HUES48 (cell line): ENCODE results near the gene C2CD3.

Experiments
- H3K27ac ChIP-seq: one replicate; pipeline ENCODE4 v1.7.0; 2013; ENCODE audit warnings: low read depth, low read length, inconsistent platforms
- H3K27me3 ChIP-seq: 2 replicates; pipeline ENCODE4 v1.6.1; 2013; ENCODE audit warnings: mild to moderate bottlenecking, low read length; ENCODE audit not compliant: control insufficient read depth, insufficient read depth
- H3K36me3 ChIP-seq: 2 replicates; pipeline ENCODE4 v1.6.1; 2013; ENCODE audit warnings: low read length; ENCODE audit not compliant: control insufficient read depth, insufficient read depth
- H3K4me1 ChIP-seq: 2 replicates; pipeline ENCODE4 v1.6.1; 2013; ENCODE audit warnings: mild to moderate bottlenecking, low read length; ENCODE audit not compliant: control insufficient read depth, insufficient read depth
- H3K4me3 ChIP-seq: 2 replicates; pipeline ENCODE4 v1.5.1; 2013; ENCODE audit warnings: mild to moderate bottlenecking, low read depth, low read length
- H3K9ac ChIP-seq: 2 replicates; pipeline ENCODE4 v1.6.1; 2013; ENCODE audit warnings: mild to moderate bottlenecking, low read depth, low read length, moderate library complexity
- H3K9me3 ChIP-seq: 2 replicates; pipeline ENCODE4 v1.6.1; 2013; ENCODE audit warnings: low read length; ENCODE audit not compliant: control insufficient read depth, insufficient read depth

The C2CD3 gene

DNA sequence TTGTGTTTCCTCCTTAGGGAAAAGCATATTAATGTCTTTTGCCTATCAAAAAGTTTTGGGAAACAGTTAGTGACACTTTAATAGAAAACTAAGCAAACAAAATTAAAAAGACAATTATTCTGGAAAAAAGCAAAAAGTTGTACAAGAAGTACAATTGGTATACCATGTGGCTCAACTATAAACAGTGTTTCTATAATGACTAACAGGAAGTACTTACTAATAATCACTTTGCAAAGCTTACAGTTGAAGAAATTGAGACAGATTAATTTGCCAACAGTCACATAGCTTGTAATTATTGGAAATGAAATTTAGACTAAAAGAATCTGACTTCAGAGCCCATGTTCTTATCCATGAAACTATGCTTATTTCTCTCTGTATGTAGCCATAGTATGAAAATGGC is 25.0 kb upstream of the C2CD3 start:
- peaks cover 6% of the 10 kb centered on the region; the same call in 1 of the 2 replicates for H3K9me3 ChIP-seq
- no peaks in the 10 kb centered on the region for H3K27me3 ChIP-seq
- no peaks in the 10 kb centered on the region for H3K4me1 ChIP-seq
- H3K9ac ChIP-seq, result no peak overlapping the region
- H3K27ac ChIP-seq, result no peak overlapping the region
- no peak overlapping the region for H3K4me3 ChIP-seq
- H3K36me3 ChIP-seq, result no peaks in the 10 kb centered on the region

GRCh38 chr11:74185695-74186094 is 14.9 kb upstream of the C2CD3 start:
- Histone ChIP-seq H3K27me3 (no peaks in the 10 kb centered on the region), H3K9me3 (no peaks in the 10 kb centered on the region), H3K36me3 (no peaks in the 10 kb centered on the region), H3K27ac (no peak overlapping the region), H3K9ac (no peak overlapping the region), H3K4me1 (no peaks in the 10 kb centered on the region), H3K4me3 (no peak overlapping the region)

DNA sequence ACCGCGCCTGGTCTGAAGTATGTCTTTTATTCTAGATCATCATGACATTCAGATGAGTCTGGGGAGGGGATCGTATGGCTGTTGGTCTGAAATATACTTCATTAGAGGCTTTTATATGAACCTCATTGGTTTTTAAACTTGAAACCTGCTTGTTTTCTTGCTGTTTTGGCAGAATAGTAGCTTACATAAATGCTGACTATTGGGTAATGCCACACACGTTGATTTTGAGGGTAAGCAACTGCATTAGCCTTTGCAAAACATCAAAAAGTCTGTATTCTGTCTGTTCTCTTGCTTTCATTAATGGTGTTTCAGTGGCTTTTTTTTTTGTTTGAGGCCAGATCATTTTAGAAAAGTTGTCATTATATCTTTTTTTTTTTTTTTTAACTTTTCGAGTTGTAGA is 14.5 kb upstream of the C2CD3 start:
- no peaks in the 10 kb centered on the region for H3K9me3 ChIP-seq
- H3K27ac ChIP-seq, result no peak overlapping the region
- no peaks in the 10 kb centered on the region for H3K36me3 ChIP-seq
- H3K4me1 ChIP-seq, result no peaks in the 10 kb centered on the region
- no peak overlapping the region for H3K9ac ChIP-seq
- no peak overlapping the region for H3K4me3 ChIP-seq
- H3K27me3 ChIP-seq, result no peaks in the 10 kb centered on the region

DNA sequence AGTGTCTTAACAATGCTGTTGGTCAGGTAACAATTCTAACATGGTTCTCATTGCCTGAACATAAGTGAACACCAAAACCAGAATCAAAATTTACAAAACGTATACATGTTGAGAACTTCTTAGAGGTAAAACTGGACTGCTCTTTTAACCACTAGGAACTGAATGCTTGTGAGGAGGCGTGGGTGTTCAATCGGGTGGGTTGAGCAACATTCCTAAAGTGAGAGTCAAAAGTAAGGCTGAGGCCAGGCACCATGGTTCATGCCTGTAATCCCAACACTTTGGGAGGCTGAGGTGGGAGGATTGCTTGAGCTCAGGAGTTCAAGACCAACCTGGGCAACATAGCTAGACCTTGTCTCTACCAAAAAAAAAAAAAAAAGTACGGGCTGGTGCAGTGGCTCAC is 11.8 kb upstream of the C2CD3 start:
- no peaks in the 10 kb centered on the region for H3K27me3 ChIP-seq
- no peak overlapping the region for H3K27ac ChIP-seq
- peaks cover 4% of the 10 kb centered on the region; the same call in 1 of the 2 replicates for H3K4me1 ChIP-seq
- no peak overlapping the region for H3K9ac ChIP-seq
- no peak overlapping the region for H3K4me3 ChIP-seq
- H3K36me3 ChIP-seq, result no peaks in the 10 kb centered on the region
- H3K9me3 ChIP-seq, result no peaks in the 10 kb centered on the region

DNA sequence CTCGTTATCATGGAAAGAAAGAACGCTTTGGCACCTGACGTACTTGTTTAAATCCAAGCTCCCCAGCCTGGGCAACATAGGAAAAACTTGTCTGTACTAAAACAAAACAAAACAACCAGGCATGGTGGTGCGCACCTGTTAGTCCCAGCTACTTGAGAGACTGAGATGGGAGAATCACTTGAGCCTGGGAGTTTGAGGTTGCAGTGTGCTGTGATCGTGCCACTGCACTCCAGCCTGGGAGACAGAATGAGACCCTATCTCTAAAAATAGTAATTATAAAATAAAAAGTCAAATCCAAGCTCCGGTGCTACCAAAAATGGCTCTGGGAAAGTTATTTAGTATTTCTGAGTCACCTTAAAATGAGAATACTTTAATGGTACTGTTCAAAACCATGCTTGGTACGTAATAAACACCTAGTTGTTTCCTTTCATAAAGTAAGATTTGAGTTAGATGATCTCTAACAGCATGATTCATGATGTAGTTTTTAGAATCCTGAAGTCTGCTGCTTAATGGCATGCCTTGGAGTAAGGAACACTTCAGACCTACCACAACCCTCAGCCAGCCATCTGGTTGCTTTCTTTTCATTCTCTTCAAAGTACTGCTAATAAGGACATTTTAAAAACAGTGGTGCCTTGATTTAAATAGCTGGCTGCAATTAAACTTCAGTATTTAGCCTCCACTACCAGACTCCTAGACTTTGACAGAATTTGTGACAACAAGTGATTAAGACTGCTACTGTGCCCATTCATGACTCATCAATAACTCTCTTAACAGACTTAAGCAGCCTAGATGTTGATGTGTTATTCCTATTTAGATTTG is 8.6 kb upstream of the C2CD3 start:
- H3K36me3 ChIP-seq, result peaks cover 3% of the 10 kb centered on the region; the same call in 1 of the 2 replicates
- no peak overlapping the region for H3K4me3 ChIP-seq
- H3K4me1 ChIP-seq, result peaks cover 4% of the 10 kb centered on the region; the same call in 1 of the 2 replicates
- H3K9ac ChIP-seq, result no peak overlapping the region
- H3K27me3 ChIP-seq, result no peaks in the 10 kb centered on the region
- H3K27ac ChIP-seq, result no peak overlapping the region
- H3K9me3 ChIP-seq, result no peaks in the 10 kb centered on the region

DNA sequence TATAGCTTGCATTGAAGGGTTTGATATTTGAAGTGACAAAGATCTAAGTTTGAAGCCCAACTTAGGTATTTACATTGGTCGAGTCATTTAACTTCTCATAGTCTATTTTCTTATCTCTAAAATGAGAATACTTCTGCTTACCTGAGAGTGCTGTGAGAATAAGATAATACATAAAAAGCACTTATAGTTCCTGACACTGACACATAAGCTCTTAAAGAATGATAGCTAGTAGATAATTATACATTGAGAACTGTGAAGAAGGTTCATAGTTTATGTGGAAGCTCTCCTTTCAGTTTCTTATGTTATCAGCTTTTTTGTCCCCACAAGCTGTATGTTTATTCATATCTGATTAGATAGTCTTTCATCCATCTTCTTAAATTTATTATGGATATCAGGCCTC is 5.1 kb upstream of the C2CD3 start:
- H3K9ac ChIP-seq, result no peak overlapping the region
- H3K4me1 ChIP-seq, result peaks cover 14% of the 10 kb centered on the region; the same call in 1 of the 2 replicates
- no peak overlapping the region for H3K4me3 ChIP-seq
- no peak overlapping the region for H3K27ac ChIP-seq
- peaks cover 3% of the 10 kb centered on the region; the same call in 1 of the 2 replicates for H3K36me3 ChIP-seq
- H3K27me3 ChIP-seq, result no peaks in the 10 kb centered on the region
- H3K9me3 ChIP-seq, result no peaks in the 10 kb centered on the region

GRCh38 chr11:74171997-74172396 is 1.2 kb upstream of the C2CD3 start:
- H3K4me3 ChIP-seq, result peak overlapping the region; percentile 93
- peaks cover 15% of the 10 kb centered on the region for H3K4me1 ChIP-seq
- 0 out of 2 replicates have a peak overlapping the region, but pooled peaks have one; percentile 78 for H3K9ac ChIP-seq
- peaks cover 17% of the 10 kb centered on the region for H3K36me3 ChIP-seq
- no peaks in the 10 kb centered on the region for H3K27me3 ChIP-seq
- no peaks in the 10 kb centered on the region for H3K9me3 ChIP-seq
- H3K27ac ChIP-seq, result no peak overlapping the region

- peak overlapping the region; percentile 93 for H3K4me3 ChIP-seq
Observed at GRCh38 chr11:74171630-74171968, 797 bp upstream of the C2CD3 start.

DNA sequence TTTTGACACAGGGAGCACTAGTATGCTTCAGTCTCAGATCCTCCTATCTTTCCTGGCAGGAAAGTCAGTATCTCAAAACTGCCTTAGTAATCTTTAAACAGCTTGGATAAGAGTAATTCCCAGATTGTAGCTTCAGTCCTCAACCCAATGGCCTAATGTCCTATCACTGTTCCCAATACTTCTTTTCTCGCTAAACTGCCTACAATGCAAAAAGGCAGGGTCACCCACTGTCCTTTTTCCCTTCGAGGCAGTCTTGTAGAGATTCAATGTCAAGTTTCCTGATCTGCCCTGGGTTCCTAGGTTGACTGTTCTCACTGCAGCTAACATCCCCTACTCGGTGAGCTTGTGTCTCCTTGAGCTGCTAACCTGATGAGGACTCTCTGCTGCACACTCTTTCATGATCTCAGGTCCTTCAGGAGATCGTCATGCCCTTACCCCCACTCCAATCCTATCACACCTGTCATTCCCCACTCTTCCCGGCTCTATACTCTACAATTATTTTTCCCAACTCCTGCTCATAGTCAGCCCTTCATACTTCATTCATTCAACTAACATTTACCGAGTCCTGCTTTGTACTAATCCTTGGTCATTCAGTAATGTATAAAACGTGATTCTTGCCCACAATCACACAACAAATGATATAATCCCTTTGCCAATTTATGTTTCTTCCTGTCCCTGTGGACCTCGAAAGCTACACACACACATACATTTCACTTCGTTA is 904 bp downstream of the C2CD3 start:
- no peaks in the 10 kb centered on the region for H3K9me3 ChIP-seq
- H3K27ac ChIP-seq, result peak overlapping the region; percentile 81
- H3K4me1 ChIP-seq, result peaks cover 15% of the 10 kb centered on the region
- no peaks in the 10 kb centered on the region for H3K27me3 ChIP-seq
- H3K9ac ChIP-seq, result peak overlapping the region; percentile 58; the same call in 1 of the 2 replicates
- peaks cover 32% of the 10 kb centered on the region for H3K36me3 ChIP-seq
- H3K4me3 ChIP-seq, result peak overlapping the region; percentile 93

More at GRCh38 chr11:74171630-74171968, 797 bp upstream of the C2CD3 start:
- Histone ChIP-seq H3K9ac (peak overlapping the region; percentile 78; the same call in 1 of the 2 replicates), H3K4me1 (peaks cover 15% of the 10 kb centered on the region), H3K36me3 (peaks cover 21% of the 10 kb centered on the region), H3K27ac (peak overlapping the region; percentile 81), H3K27me3 (no peaks in the 10 kb centered on the region), H3K9me3 (no peaks in the 10 kb centered on the region)

DNA sequence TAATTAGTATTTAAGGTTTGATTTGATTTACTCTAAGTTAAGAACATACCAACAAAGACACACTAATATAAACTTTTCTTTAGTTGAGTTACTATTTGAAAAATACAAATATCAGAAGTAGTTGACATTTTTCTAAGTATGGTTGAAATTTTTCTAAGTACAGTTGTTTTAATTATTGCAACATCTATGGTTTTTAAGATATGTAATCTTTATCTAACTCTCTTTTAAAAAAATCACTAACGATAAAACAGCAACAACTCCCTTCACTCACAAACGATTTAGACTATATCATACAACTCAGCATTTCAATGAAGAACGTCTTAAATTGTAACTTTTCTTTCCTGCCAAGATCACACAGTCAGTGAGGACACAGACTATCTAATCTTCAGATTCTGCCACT is 2.0 kb downstream of the C2CD3 start:
- H3K9me3 ChIP-seq, result no peaks in the 10 kb centered on the region

More for the DNA sequence above, 2.0 kb downstream of the C2CD3 start:
- Histone ChIP-seq H3K27ac (no peak overlapping the region), H3K9ac (no peak overlapping the region), H3K4me1 (peaks cover 15% of the 10 kb centered on the region), H3K36me3 (peaks cover 43% of the 10 kb centered on the region), H3K27me3 (no peaks in the 10 kb centered on the region), H3K4me3 (no peak overlapping the region)
